WERI-Rb-1 (cell line): ENCODE data around the gene PAPOLB.

Source experiments
- DNase-seq: peaks from one replicate; pipeline ENCODE4 v3.0.0-alpha.2; 2020
- H3K27ac ChIP-seq: fragments of 250-450 bp; sonication (Bioruptor Pico); 2 replicates; pipeline ENCODE4 v1.5.1; 2020; ENCODE audit warnings: mild to moderate bottlenecking, moderate library complexity
- H3K27me3 ChIP-seq: fragments of 250-450 bp; sonication (Bioruptor Pico); 2 replicates; pipeline ENCODE4 v1.5.1; 2021; ENCODE audit warnings: mild to moderate bottlenecking, low read depth, moderate library complexity; ENCODE audit not compliant: insufficient read depth, severe bottlenecking
- H3K36me3 ChIP-seq: fragments of 250-450 bp; sonication (Bioruptor Pico); 2 replicates; pipeline ENCODE4 v1.5.1; 2020; ENCODE audit warnings: mild to moderate bottlenecking, moderate library complexity
- H3K4me3 ChIP-seq: 2 replicates; pipeline ENCODE4 v1.5.1; 2011; ENCODE audit warnings: low read depth, mild to moderate bottlenecking, control low read depth, low read length
- H3K9me3 ChIP-seq: fragments of 250-450 bp; sonication (Bioruptor Pico); 2 replicates; pipeline ENCODE4 v1.5.1; 2021; ENCODE audit warnings: mild to moderate bottlenecking, moderate library complexity; ENCODE audit not compliant: severe bottlenecking
- TF ChIP-seq, protein P1 (sequence below): IDR thresholded peaks from 2 replicates; pipeline ENCODE4 v1.5.1; 2011; ENCODE audit warnings: low read depth, mild to moderate bottlenecking, control low read depth, inconsistent platforms, low read length

The PAPOLB gene

DNA sequence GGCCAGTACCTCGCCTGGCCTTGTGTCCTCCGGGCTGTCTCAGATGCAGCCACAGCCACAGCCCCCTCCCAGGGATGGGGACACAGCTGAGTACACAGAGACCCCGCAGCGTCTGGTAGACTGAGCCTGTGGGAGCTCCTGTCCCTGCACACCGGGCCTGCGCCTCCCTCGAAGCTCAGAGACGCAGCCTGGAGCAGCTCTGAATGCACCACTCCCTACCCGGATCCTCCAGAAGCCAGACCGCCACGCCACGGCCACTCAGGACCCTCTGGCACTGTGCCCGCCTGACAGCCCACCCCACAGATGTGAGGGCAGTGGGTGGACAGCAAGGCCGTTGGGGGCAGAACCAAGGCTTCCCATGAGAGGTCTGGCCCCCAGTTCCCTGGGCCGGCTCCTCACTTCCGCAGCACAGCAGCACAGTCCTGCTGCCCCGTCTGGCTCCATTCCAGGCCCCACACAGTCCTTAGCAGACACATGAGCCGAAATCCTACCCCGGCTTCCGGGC is 40.8 kb downstream of the PAPOLB start:
- TF ChIP-seq, protein P1, sequence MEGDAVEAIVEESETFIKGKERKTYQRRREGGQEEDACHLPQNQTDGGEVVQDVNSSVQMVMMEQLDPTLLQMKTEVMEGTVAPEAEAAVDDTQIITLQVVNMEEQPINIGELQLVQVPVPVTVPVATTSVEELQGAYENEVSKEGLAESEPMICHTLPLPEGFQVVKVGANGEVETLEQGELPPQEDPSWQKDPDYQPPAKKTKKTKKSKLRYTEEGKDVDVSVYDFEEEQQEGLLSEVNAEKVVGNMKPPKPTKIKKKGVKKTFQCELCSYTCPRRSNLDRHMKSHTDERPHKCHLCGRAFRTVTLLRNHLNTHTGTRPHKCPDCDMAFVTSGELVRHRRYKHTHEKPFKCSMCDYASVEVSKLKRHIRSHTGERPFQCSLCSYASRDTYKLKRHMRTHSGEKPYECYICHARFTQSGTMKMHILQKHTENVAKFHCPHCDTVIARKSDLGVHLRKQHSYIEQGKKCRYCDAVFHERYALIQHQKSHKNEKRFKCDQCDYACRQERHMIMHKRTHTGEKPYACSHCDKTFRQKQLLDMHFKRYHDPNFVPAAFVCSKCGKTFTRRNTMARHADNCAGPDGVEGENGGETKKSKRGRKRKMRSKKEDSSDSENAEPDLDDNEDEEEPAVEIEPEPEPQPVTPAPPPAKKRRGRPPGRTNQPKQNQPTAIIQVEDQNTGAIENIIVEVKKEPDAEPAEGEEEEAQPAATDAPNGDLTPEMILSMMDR, result no peak
- no peaks in the 10 kb centered on the region for H3K9me3 ChIP-seq
- no peak for DNase-seq
- H3K4me3 ChIP-seq, result no peak overlapping the region
- no peaks in the 10 kb centered on the region for H3K27me3 ChIP-seq
- H3K27ac ChIP-seq, result no peak overlapping the region
- no peaks in the 10 kb centered on the region for H3K36me3 ChIP-seq

DNA sequence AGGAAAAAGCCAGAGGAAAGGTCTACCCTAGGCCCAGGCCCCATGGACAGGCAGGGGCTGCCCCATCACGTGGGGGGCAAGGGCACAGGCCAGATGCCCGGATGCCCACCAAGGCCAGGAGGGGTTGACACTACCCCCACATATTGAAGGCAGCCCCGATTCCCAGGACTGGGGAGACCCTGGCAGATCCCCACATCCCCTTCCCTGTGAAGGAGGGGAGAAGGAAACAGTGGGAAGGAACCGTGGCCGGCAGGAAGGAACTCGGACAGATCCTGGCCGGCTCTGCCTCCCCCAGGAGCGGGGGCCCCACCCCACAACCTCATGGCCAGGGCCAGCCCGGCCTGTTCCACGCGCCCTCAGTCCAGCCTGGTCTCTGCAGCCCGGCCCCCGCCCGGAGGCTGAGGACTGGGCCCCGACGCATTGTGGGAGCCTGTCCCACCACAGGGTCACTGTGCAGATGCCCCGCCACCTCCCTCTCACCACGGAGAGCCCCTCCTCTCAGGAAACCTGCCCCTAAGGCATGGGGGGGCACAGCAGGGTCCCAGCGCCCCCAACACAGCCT is 41.3 kb downstream of the PAPOLB start:
- no peaks in the 10 kb centered on the region for H3K36me3 ChIP-seq
- no peaks in the 10 kb centered on the region for H3K27me3 ChIP-seq
- H3K9me3 ChIP-seq, result no peaks in the 10 kb centered on the region
- TF ChIP-seq, protein P1, result no peak
- H3K4me3 ChIP-seq, result no peak overlapping the region
- DNase-seq, result no peak
- no peak overlapping the region for H3K27ac ChIP-seq

DNA sequence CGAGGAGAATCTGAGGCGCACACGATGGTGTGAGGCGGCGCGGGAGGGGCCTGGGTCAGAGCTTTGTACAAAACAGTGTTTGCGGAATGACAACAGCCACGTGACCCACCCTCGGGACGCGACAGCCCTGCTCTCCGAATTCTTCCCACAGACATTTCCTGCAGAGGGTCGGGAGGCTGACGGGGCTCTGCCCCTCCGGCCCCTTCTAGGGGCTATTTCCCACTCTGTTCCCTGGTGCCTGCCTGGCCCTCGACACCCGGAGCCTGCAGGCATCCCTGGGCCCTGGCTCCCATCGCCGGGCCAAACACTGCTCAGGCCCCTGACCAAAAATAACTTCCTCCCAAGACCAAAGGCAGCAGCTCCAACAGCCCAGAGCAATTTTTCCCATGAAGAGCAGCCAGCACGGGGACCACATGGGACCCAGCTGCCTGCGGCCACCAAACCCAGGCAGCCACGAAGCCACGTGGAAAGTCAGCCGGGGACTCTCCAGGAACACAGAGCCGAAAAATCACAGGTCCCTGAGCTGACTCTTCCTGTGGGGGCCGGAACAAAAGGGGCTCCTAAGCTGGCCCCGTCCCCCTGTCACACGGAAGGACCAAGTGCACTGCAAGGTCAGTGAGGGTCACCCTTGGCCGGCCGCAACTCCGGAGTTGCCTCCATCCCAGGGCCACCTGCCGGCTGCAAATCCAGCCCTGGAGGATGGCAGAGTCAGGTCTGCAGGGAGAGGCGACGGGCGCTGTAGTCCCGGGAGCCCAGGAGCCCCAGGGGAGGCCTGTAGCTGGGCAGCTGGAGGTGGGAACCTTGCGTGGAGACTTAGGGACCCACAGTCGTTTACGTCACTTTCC is 42.0 kb downstream of the PAPOLB start:
- no peaks in the 10 kb centered on the region for H3K9me3 ChIP-seq
- H3K27me3 ChIP-seq, result no peaks in the 10 kb centered on the region
- no peak overlapping the region for H3K27ac ChIP-seq
- TF ChIP-seq, protein P1, result no peak
- H3K36me3 ChIP-seq, result peaks cover 4% of the 10 kb centered on the region
- no peak overlapping the region for H3K4me3 ChIP-seq
- no peak for DNase-seq

DNA sequence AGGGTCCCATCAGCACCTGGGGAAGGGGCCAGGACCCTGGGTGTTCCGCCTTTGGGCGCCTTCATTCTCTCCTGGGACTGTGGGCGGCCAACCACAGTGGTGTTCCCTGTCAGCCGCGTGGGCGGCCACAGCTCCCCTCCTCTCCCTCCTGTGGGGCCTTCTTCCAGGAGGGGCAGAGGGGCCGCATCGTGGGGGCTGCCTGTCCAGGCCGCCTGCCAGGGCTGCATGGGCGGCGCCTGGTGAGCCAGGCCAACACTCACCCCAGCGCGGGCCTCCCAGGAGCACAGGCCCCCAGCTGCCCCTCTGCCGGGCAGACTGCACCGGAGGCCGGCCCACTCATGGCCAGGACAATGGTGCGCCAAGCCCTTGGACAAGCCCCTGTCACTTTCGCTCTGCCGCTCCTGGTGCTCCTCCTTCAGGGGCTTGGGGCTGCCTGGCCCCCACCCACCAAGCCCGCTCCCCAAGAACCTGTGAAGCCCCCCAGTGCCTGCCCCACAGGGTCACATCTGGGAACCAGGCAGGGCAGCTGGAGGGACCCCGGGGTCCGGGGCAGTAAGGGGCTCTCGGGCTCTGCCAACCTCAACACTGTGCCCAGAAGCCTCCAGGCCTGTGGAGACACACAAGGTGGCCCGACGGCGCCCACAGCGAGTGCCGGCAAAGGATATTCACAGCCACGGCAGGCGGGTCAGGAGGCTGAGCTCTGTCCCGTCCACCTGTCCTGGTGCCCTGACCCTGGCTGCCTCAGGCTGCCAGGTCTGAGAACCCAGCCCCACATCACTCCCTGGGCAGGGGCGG is 43.6 kb downstream of the PAPOLB start:
- Histone ChIP-seq H3K27ac (no peak overlapping the region), H3K27me3 (no peaks in the 10 kb centered on the region)

DNA sequence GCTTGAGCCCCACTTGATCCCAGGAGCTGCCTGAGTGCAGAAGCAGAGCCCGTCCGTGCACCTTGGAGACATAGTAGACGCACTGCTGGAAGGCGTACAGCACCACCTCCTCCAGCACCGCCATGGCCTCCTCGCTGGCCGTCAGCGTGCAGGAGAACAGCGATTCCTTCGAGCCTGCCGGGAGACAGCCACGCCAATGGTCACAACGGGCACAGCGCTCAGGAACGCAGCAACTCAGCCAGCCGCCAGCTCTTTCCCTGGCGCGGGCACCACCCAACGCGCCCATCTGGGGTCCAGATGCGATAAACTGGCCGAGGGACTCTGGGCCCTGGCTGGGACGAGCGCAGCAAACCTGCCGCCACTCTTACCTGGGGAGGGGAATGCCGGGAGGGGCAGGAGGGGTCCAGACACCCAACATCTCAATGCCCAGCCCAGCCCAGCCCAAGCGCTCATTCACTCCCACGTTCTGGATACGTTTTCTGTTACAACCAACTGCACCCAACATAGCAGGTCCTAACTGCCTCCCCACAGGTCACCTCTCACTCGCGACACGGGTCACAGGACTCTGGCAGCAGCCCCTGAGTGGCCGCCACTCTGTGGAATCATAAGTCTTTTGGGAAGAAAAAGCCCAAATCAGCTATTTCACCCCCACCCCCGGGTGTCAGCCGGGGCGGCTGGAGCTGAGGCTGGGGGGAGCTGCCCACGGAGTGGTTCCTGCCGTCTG is 44.5 kb downstream of the PAPOLB start:
- TF ChIP-seq, protein P1, result no peak

More for the DNA sequence above, 43.6 kb downstream of the PAPOLB start:
- TF ChIP-seq, protein P1, result no peak
- Histone ChIP-seq H3K36me3 (peaks cover 13% of the 10 kb centered on the region), H3K9me3 (no peaks in the 10 kb centered on the region), H3K4me3 (no peak overlapping the region)
- DNase-seq, result no peak

More for the DNA sequence above, 44.5 kb downstream of the PAPOLB start:
- H3K36me3 ChIP-seq, result peaks cover 15% of the 10 kb centered on the region
- H3K9me3 ChIP-seq, result no peaks in the 10 kb centered on the region
- no peak overlapping the region for H3K4me3 ChIP-seq
- H3K27me3 ChIP-seq, result no peaks in the 10 kb centered on the region
- no peak for DNase-seq
- no peak overlapping the region for H3K27ac ChIP-seq
